K562 (cell line): ENCODE results near the gene FYTTD1. TPM values are rescaled to one million over a fixed set of nuclear protein-coding genes. Genes with fewer than 3 reads are reported as not detected.

Experiments used
- ATAC-seq: fragments of 200-7000 bp; cut with Tn5 transposase; 3 replicates; pipeline ENCODE4 v1.9.1; 2020; ENCODE audit warnings: moderate library complexity
- BruUV-seq: library from RNA; stranded (reverse); fragments of 400-500 nt; replicated peaks from 2 replicates; lab custom pipeline; 2021; lab: Mats Ljungman, UMichigan
- CTCF ChIA-PET: fragments of 300-600 bp; formaldehyde crosslinking; extraction: SDS; loops from one replicate; lab custom pipeline; 2021; ENCODE audit warnings: low intra/inter-chr PET ratio; lab: Yijun Ruan, JAX
- POLR2A ChIA-PET: fragments of 300-600, 350-650 bp; sonication (Branson Sonifier 250); formaldehyde crosslinking; extraction: SDS; loops from one replicate; lab custom pipeline; 2021; ENCODE audit warnings: antibody characterized with exemption, inconsistent platforms; lab: Yijun Ruan, JAX
- DNase-seq, 4 experiments: peaks; one replicate each; pipeline versions ENCODE4 v3.0.0 to v3.0.0-alpha.2; 2011 to 2018; ENCODE audit warnings: low spot score in 3 of 4, mixed read lengths in 3 of 4; ENCODE audit errors: extremely low read depth in 1 of 4
- FAIRE-seq: peaks from 2 replicates; lab custom pipeline; 2011; peaks lifted over from hg19 to GRCh38; lab: Jason Lieb, UNC
- H2AFZ ChIP-seq: 2 replicates; pipeline ENCODE4 v1.6.0; 2011; ENCODE audit warnings: low read depth, low read length, control low read depth, inconsistent platforms
- H3K27ac ChIP-seq: fragments of 200-600 bp; 3 replicates; pipeline ENCODE4 v1.8.0; 2011; ENCODE audit warnings: low read depth, mild to moderate bottlenecking, control low read depth, inconsistent platforms, low read length, moderate library complexity, mixed read lengths; ENCODE audit errors: extremely low read depth
- H3K27me3 ChIP-seq, 2 experiments: fragments of 300-600 bp in 1 of 2; 2 replicates in 1 of 2; 3 replicates in 1 of 2; pipeline versions ENCODE4 v1.6.0 to v1.8.0; 2011; ENCODE audit warnings: inconsistent platforms in 2 of 2, low read length in 2 of 2, mild to moderate bottlenecking in 1 of 2, mixed read lengths in 1 of 2, moderate library complexity in 1 of 2; ENCODE audit not compliant: control insufficient read depth in 2 of 2, insufficient read depth in 2 of 2
- H3K36me3 ChIP-seq: fragments of 300-600 bp; 3 replicates; pipeline ENCODE4 v1.8.0; 2011; ENCODE audit warnings: mild to moderate bottlenecking, low read length, inconsistent platforms; ENCODE audit not compliant: control insufficient read depth, insufficient read depth
- H3K4me1 ChIP-seq, 2 experiments: fragments of 200-600 bp in 1 of 2; replicated peaks in 1 of 2; 2 replicates in 1 of 2; 3 replicates in 1 of 2; pipeline versions ENCODE4 v1.5.1 to v1.8.0; 2011; ENCODE audit warnings: inconsistent platforms in 2 of 2, low read length in 2 of 2, mild to moderate bottlenecking in 1 of 2, mixed read lengths in 1 of 2, moderate library complexity in 1 of 2; ENCODE audit not compliant: control insufficient read depth in 2 of 2, insufficient read depth in 2 of 2
- H3K4me2 ChIP-seq: 2 replicates; pipeline ENCODE4 v1.6.1; 2011; ENCODE audit warnings: low read length, control low read depth, inconsistent platforms, mixed read lengths; ENCODE audit not compliant: insufficient read depth
- H3K4me3 ChIP-seq: fragments of 200-600 bp; sonication (generic), shearing (Covaris generic); 2 replicates; pipeline ENCODE4 v1.5.1; 2016; ENCODE audit warnings: control low read depth, inconsistent platforms
- H3K79me2 ChIP-seq: fragments of 200-600 bp; 3 replicates; pipeline ENCODE4 v1.8.0; 2011; ENCODE audit warnings: low read length, inconsistent platforms; ENCODE audit not compliant: control insufficient read depth, insufficient read depth
- H3K9ac ChIP-seq, 2 experiments: 2 replicates each; pipeline versions ENCODE4 v1.6.0 to v1.6.1; 2011; ENCODE audit warnings: low read depth in 2 of 2, low read length in 2 of 2, control low read depth in 1 of 2, inconsistent platforms in 1 of 2, mild to moderate bottlenecking in 1 of 2, mixed read lengths in 1 of 2; ENCODE audit not compliant: insufficient read depth in 1 of 2
- H3K9me1 ChIP-seq: one replicate; pipeline ENCODE4 v1.6.0; 2011; ENCODE audit warnings: inconsistent platforms, mild to moderate bottlenecking, low read length, moderate library complexity; ENCODE audit not compliant: control insufficient read depth, insufficient read depth
- H3K9me3 ChIP-seq: replicated peaks from 2 replicates; pipeline ENCODE4 v1.5.1; 2011; ENCODE audit warnings: low read depth, low read length, inconsistent platforms; ENCODE audit not compliant: control insufficient read depth, insufficient read depth
- H4K20me1 ChIP-seq: replicated peaks from 2 replicates; pipeline ENCODE4 v1.6.1; 2011; ENCODE audit warnings: low read length, inconsistent platforms, mixed read lengths; ENCODE audit not compliant: control insufficient read depth, insufficient read depth
- ZFX ChIP-seq: sonication (generic); formaldehyde crosslinking; IDR thresholded peaks from 2 replicates; pipeline ENCODE4 v1.8.0; 2022; ENCODE audit warnings: mild to moderate bottlenecking, missing genetic modification reagents, moderate library complexity
- ZNF354B ChIP-seq: fragments of 250-450 bp; sonication (Bioruptor Pico); IDR thresholded peaks from 2 replicates; pipeline ENCODE4 v1.4.0; 2020
- ZNF507 ChIP-seq: conservative IDR thresholded peaks from 2 replicates; pipeline ENCODE4 v1.6.1; 2017; ENCODE audit warnings: missing genetic modification characterization, missing compliant biosample characterization
- ZNF740 ChIP-seq, 3 experiments: fragments of 200-800 bp in 1 of 3; sonication (Bioruptor generic) in 1 of 3; sonication (generic) in 1 of 3; formaldehyde crosslinking in 1 of 3; IDR thresholded peaks; 2 replicates each; pipeline versions ENCODE4 v1.6.1 to v1.8.0; 2016 to 2022; ENCODE audit warnings: mild to moderate bottlenecking in 2 of 3, missing compliant biosample characterization in 2 of 3, missing genetic modification characterization in 2 of 3, missing genetic modification reagents in 1 of 3
- WGBS: fragments of 100-300 bp; shearing (Covaris generic); methylation state at CpG from one replicate; pipeline ENCODE4 v1.1.6; 2016; ENCODE audit warnings: low coverage, mixed read lengths; ENCODE audit not compliant: insufficient coverage; ENCODE audit errors: missing lambda C conversion rate; 5-methylcytosine and 5-hydroxymethylcytosine counted together
- in situ Hi-C: fragments of 300-500 bp; cut with MboI; formaldehyde crosslinking; loops from 4 replicates; pipeline ENCODE4 v1.15.0; 2018; ENCODE audit warnings: inconsistent platforms, mixed read lengths
- intact Hi-C: fragments of 100-400 bp; cut with micrococcal nuclease; formaldehyde crosslinking; loops from 2 replicates; pipeline ENCODE4 v1.14.2; 2022
- polyA plus RNA-seq, 8 experiments: library from polyadenylated mRNA; depleted of rRNA in 4 of 8; stranded (reverse) in 5 of 8; unstranded in 3 of 8; fragments of >200 nt; fragmentation: Nextera tagmentation in 2 of 8; fragmentation: Illumina TruSeq in 1 of 8; extraction: Ambion mirVana in 2 of 8; extraction: Trizol in 1 of 8; gene quantifications; 2 replicates each; pipeline versions ENCODE4 v1.2.1 to v1.2.3, GENCODE V29; 2011 to 2014; ENCODE audit warnings: inconsistent platforms in 1 of 8, missing spikeins in 1 of 8
- total RNA-seq, 7 experiments: library from RNA; depleted of rRNA in 6 of 7; stranded (reverse); fragments of >200 nt in 6 of 7; fragmentation: Illumina TruSeq in 2 of 7; extraction: Trizol in 2 of 7; gene quantifications; 2 replicates each; pipeline versions ENCODE4 v1.2.1 to v1.2.3, GENCODE V29; 2011 to 2021; ENCODE audit warnings: low replicate concordance in 1 of 7

Gene FYTTD1
- total and polyA plus RNA-seq, 9 of the 15 experiments (the other 6 are each of a cell fraction or from before 2014, with no cell fraction given), result 35.7 to 106 (median 76.3) TPM

DNA sequence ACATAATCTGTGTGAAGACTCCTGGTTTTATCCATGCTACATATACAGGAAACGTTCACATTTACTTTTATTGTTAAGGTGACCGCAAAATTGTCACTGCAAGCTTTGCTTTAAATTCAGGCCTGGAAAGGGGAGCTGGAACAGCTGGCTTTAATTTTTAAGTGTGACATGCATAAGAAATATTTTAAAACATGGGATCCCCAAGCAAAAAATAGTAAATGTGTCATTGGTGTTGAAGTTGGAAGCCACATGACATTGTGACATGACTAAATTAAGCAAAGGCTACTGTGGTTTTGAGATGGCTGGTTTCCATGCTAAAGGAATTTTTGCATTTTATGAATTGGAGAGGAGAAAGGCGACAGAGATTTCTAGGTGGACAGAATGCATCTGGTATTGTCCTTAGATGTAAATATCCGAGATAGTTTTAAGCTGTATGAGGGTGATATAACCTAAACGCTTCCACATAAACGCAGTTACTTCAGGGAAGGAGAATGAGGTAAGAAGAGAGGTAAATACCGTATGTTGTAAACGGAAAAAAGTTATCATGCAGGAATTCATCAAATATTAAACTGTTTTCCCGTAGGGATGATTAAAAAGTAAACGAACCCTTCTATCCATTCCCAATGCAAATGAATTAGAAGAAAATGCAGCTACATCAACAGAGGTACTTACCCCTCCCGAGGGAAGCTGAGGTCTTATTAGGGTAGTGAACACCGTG is 927 bp upstream of the FYTTD1 start:
- H3K9me1 ChIP-seq, result no peaks in the 10 kb centered on the region
- CTCF ChIA-PET, result no interaction called here
- H3K27me3 ChIP-seq, result no peaks in the 10 kb centered on the region
- H3K79me2 ChIP-seq, result peaks cover 37% of the 10 kb centered on the region
- no TSS peak for BruUV-seq
- peak overlapping the region; percentile 86; the same call in 2 of the 3 replicates for H3K27ac ChIP-seq
- H3K9me3 ChIP-seq, result no peaks in the 10 kb centered on the region
- no peaks in the 10 kb centered on the region for H3K36me3 ChIP-seq
- POLR2A ChIA-PET, result interaction anchor here (0.7 to 1.9 kb wide), 6 partner anchors 9 to 301 kb away, joined by 3 to 17 read pairs (median 5); partner anchors contain the start of genes LRCH3 and RUBCN
- in situ Hi-C loops, result no loop called here
- DNase-seq (no peak), ATAC-seq (no peak), FAIRE-seq (peak; percentile 66)
- TF ChIP-seq ZFX (CRISPR knock-in tag) (peak; percentile 20; the same call in 1 of the 2 replicates), ZNF507 (tag) (peak; percentile 88), ZNF740 (CRISPR knock-in tag; IDR thresholded peaks at IDR 0.05) (no peak), ZNF740 (tag; IDR thresholded peaks at IDR 0.05) (no peak), ZNF354B (0 out of 2 replicates have a peak, but pooled peaks have one; percentile 5)
- peaks cover 30 to 31% of the 10 kb centered on the region in 2 experiments; a peak in 4 of 5 replicates for H3K4me1 ChIP-seq
- peak overlapping the region; percentile 98 for H2AFZ ChIP-seq
- peak overlapping the region; percentile 76 for H3K4me3 ChIP-seq
- intact Hi-C loops, result loop anchor here (1.0 kb wide), 1 partner anchor 43 kb away; the partner anchor contains the start of gene LRCH3
- WGBS, result 28% methylated on average over 12 of the region's 12 CpGs
- peak overlapping the region; percentile 80 for H3K4me2 ChIP-seq
- peak overlapping the region; percentile 49 to 97 for H3K9ac ChIP-seq
- H4K20me1 ChIP-seq, result no peaks in the 10 kb centered on the region; the same call in 1 of the 2 replicates
